Measurements from ENCODE around the gene RGS3. TPM values are rescaled to one million over a fixed set of nuclear protein-coding genes. Genes with fewer than 3 reads are reported as not detected.

Gene RGS3
- total and polyA plus RNA-seq, 7 experiments from 2014 or later, result 4.9 to 43.4 (median 11.6) TPM

GRCh38 chr9:113511047-113511521 lies 47.6 kb downstream of the RGS3 start:
- Histone ChIP-seq H3K27ac (ENCODE audit: low read depth, low read length) (no peak overlapping the region), H3K27me3 (ENCODE audit: control insufficient read depth in 2 of 2, insufficient read depth in 2 of 2, low read length in 2 of 2) (no peaks in the 10 kb centered on the region), H3K4me3 (ENCODE audit: low read length) (no peak overlapping the region), H3K4me1 (ENCODE audit: control insufficient read depth in 2 of 2, insufficient read depth in 2 of 2, low read length in 2 of 2) (peaks cover 36 to 46% of the 10 kb centered on the region in 2 donors), H3K36me3 (ENCODE audit: control insufficient read depth in 2 of 3, insufficient read depth in 3 of 3, low read length in 3 of 3) (no peaks in the 10 kb centered on the region), H3K9me3 (ENCODE audit: control insufficient read depth in 2 of 3, low read length in 3 of 3) (no peaks in the 10 kb centered on the region)
- H3K36me3 Mint-ChIP-seq, result no peaks in the 10 kb centered on the region
- H3K9me3 Mint-ChIP-seq, result no peaks in the 10 kb centered on the region
- ChIA-PET POLR2A (interaction anchor here (1.1 kb wide), 1 partner anchor 71 kb away, joined by 4 read pairs; no protein-coding TSS in a partner anchor), CTCF (interaction anchor here (1.4 to 2.0 kb wide), 2 partner anchors 68 to 79 kb away, joined by 3 to 11 read pairs; no protein-coding TSS in a partner anchor)
- ATAC-seq (no peak), DNase-seq (no peak)
- H3K4me1 Mint-ChIP-seq, result peaks cover 39 to 61% (median 52%) of the 10 kb centered on the region in 7 donors
- peak overlapping the region in 6 of 10 donors; percentile 20 to 53 (median 33) for H3K4me3 Mint-ChIP-seq
- H3K27me3 Mint-ChIP-seq, result no peaks in the 10 kb centered on the region
- intact Hi-C loops (cut with micrococcal nuclease), result loop anchor here (5.0 kb wide), 4 partner anchors 34 to 99 kb away; partner anchors contain the start of genes C9orf43 (in 1 of the 2), POLE3 (in 1 of the 2) and RGS3 (in 1 of the 2)
- peak overlapping the region in 7 of 9 donors; percentile 25 to 97 (median 94) for H3K27ac Mint-ChIP-seq

GRCh38 chr9:113511856-113512761 lies 48.6 kb downstream of the RGS3 start:
- H3K4me3 ChIP-seq (ENCODE audit: low read length), result peak overlapping the region; percentile 42
- H3K4me1 ChIP-seq (ENCODE audit: control insufficient read depth in 2 of 2, insufficient read depth in 2 of 2, low read length in 2 of 2), result peaks cover 43 to 57% of the 10 kb centered on the region in 2 donors
- Mint-ChIP-seq H3K27me3 (no peaks in the 10 kb centered on the region), H3K9me3 (no peaks in the 10 kb centered on the region), H3K4me3 (peak overlapping the region; percentile 72 to 88 (median 84)), H3K4me1 (peaks cover 41 to 69% (median 60%) of the 10 kb centered on the region in 7 donors), H3K27ac (peak overlapping the region; percentile 85 to 97 (median 94)), H3K36me3 (no peaks in the 10 kb centered on the region)
- peak; percentile 17 to 82 (median 40) for DNase-seq
- peak; percentile 74 for ATAC-seq
- intact Hi-C loops (cut with micrococcal nuclease), result loop anchor here (1.0 to 5.0 kb wide), 7 partner anchors 8 to 237 kb away; partner anchors contain the start of genes C9orf43 (in 1 of the 2), CDC26 (in 1 of the 2), POLE3 (in 1 of the 2) and PRPF4 (in 1 of the 2)
- ChIA-PET CTCF (interaction anchor here (1.4 to 2.0 kb wide), 5 partner anchors 12 to 237 kb away, joined by 3 to 11 read pairs (median 4); no protein-coding TSS in a partner anchor), POLR2A (interaction anchor here (0.7 to 3.7 kb wide), 5 partner anchors 11 to 109 kb away, joined by 3 to 23 read pairs (median 6); partner anchors contain the start of genes C9orf43 and POLE3)
- H3K27ac ChIP-seq (ENCODE audit: low read depth, low read length), result peak overlapping the region; percentile 64
- no peaks in the 10 kb centered on the region for H3K36me3 ChIP-seq (ENCODE audit: control insufficient read depth in 2 of 3, insufficient read depth in 3 of 3, low read length in 3 of 3)
- H3K27me3 ChIP-seq (ENCODE audit: control insufficient read depth in 2 of 2, insufficient read depth in 2 of 2, low read length in 2 of 2), result no peaks in the 10 kb centered on the region
- H3K9me3 ChIP-seq (ENCODE audit: control insufficient read depth in 2 of 3, low read length in 3 of 3), result no peaks in the 10 kb centered on the region

- no peak for ATAC-seq
- Histone ChIP-seq H3K4me1 (ENCODE audit: control insufficient read depth in 2 of 2, insufficient read depth in 2 of 2, low read length in 2 of 2) (peaks cover 51 to 57% of the 10 kb centered on the region in 2 donors), H3K4me3 (ENCODE audit: low read length) (no peak overlapping the region), H3K27me3 (ENCODE audit: control insufficient read depth in 2 of 2, insufficient read depth in 2 of 2, low read length in 2 of 2) (no peaks in the 10 kb centered on the region), H3K9me3 (ENCODE audit: control insufficient read depth in 2 of 3, low read length in 3 of 3) (no peaks in the 10 kb centered on the region), H3K36me3 (ENCODE audit: control insufficient read depth in 2 of 3, insufficient read depth in 3 of 3, low read length in 3 of 3) (no peaks in the 10 kb centered on the region), H3K27ac (ENCODE audit: low read depth, low read length) (peak overlapping the region; percentile 64)
- Mint-ChIP-seq H3K4me1 (peaks cover 46 to 79% (median 70%) of the 10 kb centered on the region in 7 donors), H3K9me3 (no peaks in the 10 kb centered on the region), H3K27me3 (no peaks in the 10 kb centered on the region), H3K36me3 (peaks cover 0 to under 1% (median 0%) of the 10 kb centered on the region in 5 donors), H3K27ac (peak overlapping the region; percentile 85 to 97 (median 94)), H3K4me3 (peak overlapping the region; percentile 72 to 88 (median 83))
- POLR2A ChIA-PET, result interaction anchor here (0.8 to 3.7 kb wide), 3 partner anchors 10 to 103 kb away, joined by 3 to 23 read pairs (median 9); partner anchors contain the start of genes C9orf43 and POLE3
- no peak for DNase-seq
- CTCF ChIA-PET, result interaction anchor here (0.8 to 2.0 kb wide), 5 partner anchors 9 to 238 kb away, joined by 3 to 11 read pairs (median 4); no protein-coding TSS in a partner anchor
- intact Hi-C loops (cut with micrococcal nuclease), result loop anchor here (1.0 to 5.0 kb wide), 6 partner anchors 10 to 238 kb away; partner anchors contain the start of genes C9orf43 (in 1 of the 2), CDC26 (in 1 of the 2), POLE3 (in 1 of the 2) and PRPF4 (in 1 of the 2)
Observed at GRCh38 chr9:113513111-113513510, 49.6 kb downstream of the RGS3 start.

GRCh38 chr9:113513536-113513935 lies 50.0 kb downstream of the RGS3 start:
- Mint-ChIP-seq H3K27me3 (no peaks in the 10 kb centered on the region), H3K4me1 (peaks cover 49 to 83% (median 73%) of the 10 kb centered on the region in 7 donors), H3K9me3 (no peaks in the 10 kb centered on the region), H3K36me3 (peaks cover 0 to 5% (median 0%) of the 10 kb centered on the region in 5 donors), H3K27ac (peak overlapping the region; percentile 85 to 97 (median 94)), H3K4me3 (peak overlapping the region; percentile 62 to 88 (median 82))
- peaks cover 55 to 57% of the 10 kb centered on the region in 2 donors for H3K4me1 ChIP-seq (ENCODE audit: control insufficient read depth in 2 of 2, insufficient read depth in 2 of 2, low read length in 2 of 2)
- POLR2A ChIA-PET, result interaction anchor here (0.8 to 3.7 kb wide), 6 partner anchors 9 to 104 kb away, joined by 3 to 23 read pairs (median 6); partner anchors contain the start of genes C9orf43 and POLE3
- intact Hi-C loops (cut with micrococcal nuclease), result loop anchor here (1.0 to 5.0 kb wide), 6 partner anchors 10 to 239 kb away; partner anchors contain the start of genes C9orf43 (in 1 of the 2), CDC26 (in 1 of the 2), POLE3 (in 1 of the 2) and PRPF4 (in 1 of the 2)
- no peak for ATAC-seq
- peak in 4 of 9 donors; percentile 19 to 37 (median 26) for DNase-seq
- H3K27ac ChIP-seq (ENCODE audit: low read depth, low read length), result peak overlapping the region; percentile 64
- CTCF ChIA-PET, result interaction anchor here (0.8 to 1.5 kb wide), 3 partner anchors 9 to 239 kb away, joined by 3 to 4 read pairs (median 4); no protein-coding TSS in a partner anchor
- no peaks in the 10 kb centered on the region for H3K9me3 ChIP-seq (ENCODE audit: control insufficient read depth in 2 of 3, low read length in 3 of 3)
- H3K4me3 ChIP-seq (ENCODE audit: low read length), result no peak overlapping the region
- H3K27me3 ChIP-seq (ENCODE audit: control insufficient read depth in 2 of 2, insufficient read depth in 2 of 2, low read length in 2 of 2), result no peaks in the 10 kb centered on the region
- no peaks in the 10 kb centered on the region for H3K36me3 ChIP-seq (ENCODE audit: control insufficient read depth in 2 of 3, insufficient read depth in 3 of 3, low read length in 3 of 3)

- ChIA-PET POLR2A (interaction anchor here (1.4 to 3.7 kb wide), 5 partner anchors 9 to 104 kb away, joined by 4 to 23 read pairs (median 6); partner anchors contain the start of genes C9orf43 and POLE3), CTCF (interaction anchor here (1.0 to 1.7 kb wide), 4 partner anchors 65 to 239 kb away, joined by 3 to 4 read pairs (median 4); no protein-coding TSS in a partner anchor)
- Histone ChIP-seq H3K4me1 (ENCODE audit: control insufficient read depth in 2 of 2, insufficient read depth in 2 of 2, low read length in 2 of 2) (peaks cover 60 to 61% of the 10 kb centered on the region in 2 donors), H3K27ac (ENCODE audit: low read depth, low read length) (peak overlapping the region; percentile 64), H3K4me3 (ENCODE audit: low read length) (no peak overlapping the region), H3K27me3 (ENCODE audit: control insufficient read depth in 2 of 2, insufficient read depth in 2 of 2, low read length in 2 of 2) (no peaks in the 10 kb centered on the region), H3K36me3 (ENCODE audit: control insufficient read depth in 2 of 3, insufficient read depth in 3 of 3, low read length in 3 of 3) (no peaks in the 10 kb centered on the region), H3K9me3 (ENCODE audit: control insufficient read depth in 2 of 3, low read length in 3 of 3) (no peaks in the 10 kb centered on the region)
- H3K27ac Mint-ChIP-seq, result peak overlapping the region; percentile 85 to 97 (median 94)
- H3K4me3 Mint-ChIP-seq, result peak overlapping the region in 8 of 10 donors; percentile 72 to 88 (median 84)
- intact Hi-C loops (cut with micrococcal nuclease), result loop anchor here (5.0 kb wide), 4 partner anchors 37 to 102 kb away; partner anchors contain the start of genes C9orf43 (in 1 of the 2), POLE3 (in 1 of the 2) and RGS3 (in 1 of the 2)
- peaks cover 54 to 88% (median 74%) of the 10 kb centered on the region in 7 donors for H3K4me1 Mint-ChIP-seq
- H3K36me3 Mint-ChIP-seq, result peaks cover 0 to 9% (median 0%) of the 10 kb centered on the region in 5 donors
- no peak for ATAC-seq
- no peaks in the 10 kb centered on the region for H3K27me3 Mint-ChIP-seq
- no peaks in the 10 kb centered on the region for H3K9me3 Mint-ChIP-seq
- no peak for DNase-seq
Observed at GRCh38 chr9:113514061-113514460, 50.5 kb downstream of the RGS3 start.
